BJ (cell line): ENCODE results near the gene NTSR1. TPM values are rescaled to one million over a fixed set of nuclear protein-coding genes. Genes with fewer than 3 reads are reported as not detected.

Experiments used
- CTCF ChIA-PET: fragments of 350-600 bp; formaldehyde crosslinking; extraction: SDS; loops from one replicate; lab custom pipeline; 2021; ENCODE audit warnings: antibody characterized with exemption, inconsistent platforms; lab: Yijun Ruan, JAX
- POLR2A ChIA-PET: fragments of 300-600 bp; sonication (Branson Sonifier 250); formaldehyde crosslinking; extraction: SDS; loops from one replicate; lab custom pipeline; 2021; ENCODE audit warnings: antibody characterized with exemption; lab: Charles Lee
- DNase-seq: peaks from one replicate; pipeline ENCODE4 v3.0.0-alpha.2; 2011; ENCODE audit warnings: low read depth
- H3K27me3 ChIP-seq: 2 replicates; pipeline ENCODE4 v1.6.0; 2011; ENCODE audit warnings: low read length; ENCODE audit not compliant: control insufficient read depth, insufficient read depth
- H3K36me3 ChIP-seq: 2 replicates; pipeline ENCODE4 v1.5.1; 2011; ENCODE audit warnings: low read length; ENCODE audit not compliant: control insufficient read depth, insufficient read depth
- H3K4me3 ChIP-seq: 2 replicates; pipeline ENCODE4 v1.5.1; 2011; ENCODE audit warnings: low read depth, mild to moderate bottlenecking, control low read depth, low read length
- polyA plus RNA-seq: library from polyadenylated mRNA; depleted of rRNA; stranded (reverse); fragments of >200 nt; gene quantifications from 2 replicates; pipeline ENCODE4 v1.2.3, GENCODE V29; 2011
- TF ChIP-seq, protein P1 (sequence below): IDR thresholded peaks from 2 replicates; pipeline ENCODE4 v1.5.1; 2011; ENCODE audit warnings: low read depth, mild to moderate bottlenecking, control low read depth, inconsistent platforms, low read length, moderate library complexity; ENCODE audit not compliant: insufficient read depth

NTSR1 gene
- polyA plus RNA-seq, 1 experiment, result 0.05 TPM

DNA sequence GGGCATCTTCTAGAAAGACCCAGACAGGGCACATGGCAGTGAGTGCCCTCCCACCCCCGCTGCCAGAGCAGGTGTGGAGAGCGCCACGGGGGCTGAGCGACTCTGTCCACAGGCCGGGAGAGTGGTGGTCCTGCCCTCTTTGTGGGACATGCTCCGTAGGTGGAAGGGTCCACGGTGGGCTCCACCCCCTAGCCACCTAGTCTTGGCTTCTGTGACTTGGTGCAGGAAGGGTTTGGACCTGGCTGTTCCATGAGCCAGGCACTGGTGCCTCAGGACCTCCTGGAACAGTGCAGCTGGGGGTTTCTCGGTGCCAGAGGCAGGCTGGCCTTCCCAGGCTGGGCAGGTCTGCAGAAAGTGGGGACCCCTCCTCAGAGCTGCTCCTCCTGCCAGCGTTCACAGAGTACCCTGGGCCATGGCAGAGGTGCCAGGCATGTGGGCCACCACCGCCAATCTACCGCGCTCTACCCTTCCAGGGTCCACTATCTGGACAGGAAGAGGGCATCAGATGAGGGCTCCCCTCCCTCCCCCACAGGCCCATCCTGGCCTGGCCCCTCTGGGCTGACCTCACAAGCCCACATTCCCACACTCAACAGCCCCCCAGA is 43.4 kb upstream of the NTSR1 start:
- ChIA-PET POLR2A (no interaction called here), CTCF (interaction anchor here (0.6 to 7.7 kb wide), 2 partner anchors 46 to 126 kb away, joined by 3 to 72 read pairs; no protein-coding TSS in a partner anchor)
- Histone ChIP-seq H3K36me3 (no peaks in the 10 kb centered on the region), H3K4me3 (no peak overlapping the region), H3K27me3 (no peaks in the 10 kb centered on the region)
- TF ChIP-seq, protein P1, sequence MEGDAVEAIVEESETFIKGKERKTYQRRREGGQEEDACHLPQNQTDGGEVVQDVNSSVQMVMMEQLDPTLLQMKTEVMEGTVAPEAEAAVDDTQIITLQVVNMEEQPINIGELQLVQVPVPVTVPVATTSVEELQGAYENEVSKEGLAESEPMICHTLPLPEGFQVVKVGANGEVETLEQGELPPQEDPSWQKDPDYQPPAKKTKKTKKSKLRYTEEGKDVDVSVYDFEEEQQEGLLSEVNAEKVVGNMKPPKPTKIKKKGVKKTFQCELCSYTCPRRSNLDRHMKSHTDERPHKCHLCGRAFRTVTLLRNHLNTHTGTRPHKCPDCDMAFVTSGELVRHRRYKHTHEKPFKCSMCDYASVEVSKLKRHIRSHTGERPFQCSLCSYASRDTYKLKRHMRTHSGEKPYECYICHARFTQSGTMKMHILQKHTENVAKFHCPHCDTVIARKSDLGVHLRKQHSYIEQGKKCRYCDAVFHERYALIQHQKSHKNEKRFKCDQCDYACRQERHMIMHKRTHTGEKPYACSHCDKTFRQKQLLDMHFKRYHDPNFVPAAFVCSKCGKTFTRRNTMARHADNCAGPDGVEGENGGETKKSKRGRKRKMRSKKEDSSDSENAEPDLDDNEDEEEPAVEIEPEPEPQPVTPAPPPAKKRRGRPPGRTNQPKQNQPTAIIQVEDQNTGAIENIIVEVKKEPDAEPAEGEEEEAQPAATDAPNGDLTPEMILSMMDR, result no peak
- DNase-seq, result no peak

DNA sequence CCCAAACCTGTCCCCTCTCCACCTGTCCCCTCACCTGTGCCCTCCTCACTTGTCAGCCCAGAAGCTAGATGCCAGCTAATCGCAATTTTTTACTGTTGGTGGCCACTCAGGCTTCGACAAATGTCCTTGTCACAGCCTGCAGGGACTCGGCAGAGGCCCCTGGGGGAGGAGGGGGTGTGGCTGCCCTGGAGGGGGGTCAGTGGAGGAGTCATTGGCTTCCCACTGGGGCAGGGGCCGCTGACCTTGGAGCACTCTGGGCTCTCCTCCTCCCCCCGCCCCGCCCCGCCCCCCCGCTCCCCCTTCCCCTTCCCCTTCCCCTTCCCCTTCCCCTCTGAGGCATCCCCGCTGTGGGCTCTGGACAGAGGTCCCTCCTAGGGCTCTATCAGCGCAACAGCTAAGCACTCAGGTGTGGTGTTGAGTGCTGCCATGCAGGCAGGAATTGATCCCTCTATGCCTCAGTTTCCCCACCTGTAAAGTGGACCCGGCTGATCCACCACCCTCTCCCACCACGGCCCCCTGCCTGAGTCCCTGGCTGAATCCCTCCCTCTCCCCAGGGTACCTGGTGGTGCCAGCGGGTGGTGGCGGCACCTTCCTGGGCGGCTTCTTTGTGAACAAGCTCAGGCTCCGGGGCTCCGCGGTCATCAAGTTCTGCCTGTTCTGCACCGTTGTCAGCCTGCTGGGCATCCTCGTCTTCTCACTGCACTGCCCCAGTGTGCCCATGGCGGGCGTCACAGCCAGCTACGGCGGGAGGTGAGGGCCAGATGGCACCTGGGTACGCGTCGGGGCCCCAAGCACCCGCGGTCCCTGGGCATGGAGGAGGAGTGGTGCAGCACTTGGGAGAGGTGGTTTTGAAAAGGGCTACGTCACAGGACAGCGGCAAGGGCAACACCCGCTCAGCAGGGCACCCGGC is 42.6 kb upstream of the NTSR1 start:
- TF ChIP-seq, protein P1, result no peak
- Histone ChIP-seq H3K27me3 (no peaks in the 10 kb centered on the region), H3K36me3 (no peaks in the 10 kb centered on the region), H3K4me3 (no peak overlapping the region)
- ChIA-PET CTCF (interaction anchor here (0.6 to 7.7 kb wide), 4 partner anchors 11 to 844 kb away, joined by 4 to 72 read pairs (median 8); no protein-coding TSS in a partner anchor), POLR2A (no interaction called here)
- DNase-seq, result no peak

DNA sequence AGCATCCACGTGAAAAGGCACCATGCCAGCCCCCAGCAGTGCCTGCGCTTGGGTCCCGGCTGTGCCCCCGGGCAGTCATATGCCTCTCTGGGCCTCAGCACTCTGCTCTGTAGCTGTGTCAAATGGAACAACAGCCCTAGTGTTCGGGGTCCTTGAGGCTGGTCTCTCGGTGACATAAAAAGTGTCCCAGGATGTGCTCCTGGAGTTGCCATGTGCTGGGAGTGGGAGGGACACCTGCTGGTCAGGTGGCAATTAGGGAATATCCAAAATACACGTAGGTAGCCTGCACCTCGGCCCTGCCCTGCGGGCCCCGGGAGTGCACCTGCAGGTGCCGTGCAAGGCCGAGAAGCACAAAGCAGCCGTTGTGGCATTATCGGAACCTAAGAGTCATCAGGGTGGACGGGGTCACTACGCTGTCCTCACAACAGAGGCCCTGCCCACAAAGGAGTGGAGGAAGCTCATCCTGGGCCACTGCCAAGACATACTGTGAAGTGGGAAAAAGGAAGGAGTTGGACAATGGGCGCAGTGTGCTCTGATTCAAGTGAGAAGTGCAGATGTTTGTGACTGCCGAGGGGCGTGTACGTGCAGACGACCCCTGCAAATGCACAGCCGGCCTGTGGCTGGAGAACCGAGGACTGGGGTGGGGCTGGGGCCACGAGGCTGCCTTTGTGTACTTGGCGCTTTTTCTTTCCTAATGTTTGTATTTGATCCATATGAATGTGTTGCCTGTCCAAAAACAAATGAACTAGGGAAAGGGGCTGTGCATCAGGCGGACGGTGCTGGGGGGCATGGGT is 41.7 kb upstream of the NTSR1 start:
- Histone ChIP-seq H3K4me3 (no peak overlapping the region), H3K36me3 (no peaks in the 10 kb centered on the region), H3K27me3 (no peaks in the 10 kb centered on the region)
- ChIA-PET CTCF (interaction anchor here (1.0 to 7.7 kb wide), 6 partner anchors 12 to 142 kb away, joined by 3 to 72 read pairs (median 6); no protein-coding TSS in a partner anchor), POLR2A (no interaction called here)
- no peak for DNase-seq
- TF ChIP-seq, protein P1, result no peak

DNA sequence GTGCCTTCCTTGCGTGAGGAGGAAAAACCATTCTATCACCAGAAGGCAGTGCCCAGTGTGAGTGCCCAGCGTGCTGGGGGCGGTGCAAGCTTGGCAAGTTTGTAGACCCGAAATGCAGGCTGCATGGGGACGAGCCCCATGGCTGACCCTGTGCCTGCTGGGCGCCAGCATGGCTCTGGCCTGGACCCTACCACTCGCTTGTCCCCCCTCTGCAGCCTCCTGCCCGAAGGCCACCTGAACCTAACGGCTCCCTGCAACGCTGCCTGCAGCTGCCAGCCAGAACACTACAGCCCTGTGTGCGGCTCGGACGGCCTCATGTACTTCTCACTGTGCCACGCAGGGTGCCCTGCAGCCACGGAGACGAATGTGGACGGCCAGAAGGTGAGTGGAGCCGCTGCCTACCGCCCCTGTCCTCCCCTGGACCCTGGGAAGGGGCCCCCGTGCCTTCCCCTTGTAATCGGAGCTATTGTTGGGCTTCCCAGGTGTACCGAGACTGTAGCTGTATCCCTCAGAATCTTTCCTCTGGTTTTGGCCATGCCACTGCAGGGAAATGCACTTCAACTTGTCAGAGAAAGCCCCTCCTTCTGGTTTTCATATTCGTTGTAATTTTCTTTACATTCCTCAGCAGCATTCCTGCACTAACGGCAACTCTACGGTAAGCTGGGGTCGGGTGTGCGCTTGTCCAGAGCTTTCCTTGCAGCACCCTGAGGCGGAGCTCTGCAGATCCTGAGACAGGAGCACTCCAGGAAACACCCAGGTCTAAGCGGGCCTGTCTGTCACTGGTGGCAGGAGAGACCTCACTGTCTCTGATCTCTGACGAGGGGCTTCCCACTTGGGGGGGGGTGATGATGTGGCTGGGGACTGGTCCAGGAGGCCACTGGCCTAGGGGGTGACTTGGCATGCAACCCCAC is 40.9 kb upstream of the NTSR1 start:
- Histone ChIP-seq H3K36me3 (no peaks in the 10 kb centered on the region), H3K4me3 (no peak overlapping the region), H3K27me3 (no peaks in the 10 kb centered on the region)
- no peak for DNase-seq
- ChIA-PET CTCF (interaction anchor here (0.7 to 7.7 kb wide), 10 partner anchors 12 to 141 kb away, joined by 3 to 72 read pairs (median 4); partner anchors contain the start of gene OGFR), POLR2A (no interaction called here)
- TF ChIP-seq, protein P1, result no peak
